ENCODE data around the gene SENP3.

Gene SENP3

DNA sequence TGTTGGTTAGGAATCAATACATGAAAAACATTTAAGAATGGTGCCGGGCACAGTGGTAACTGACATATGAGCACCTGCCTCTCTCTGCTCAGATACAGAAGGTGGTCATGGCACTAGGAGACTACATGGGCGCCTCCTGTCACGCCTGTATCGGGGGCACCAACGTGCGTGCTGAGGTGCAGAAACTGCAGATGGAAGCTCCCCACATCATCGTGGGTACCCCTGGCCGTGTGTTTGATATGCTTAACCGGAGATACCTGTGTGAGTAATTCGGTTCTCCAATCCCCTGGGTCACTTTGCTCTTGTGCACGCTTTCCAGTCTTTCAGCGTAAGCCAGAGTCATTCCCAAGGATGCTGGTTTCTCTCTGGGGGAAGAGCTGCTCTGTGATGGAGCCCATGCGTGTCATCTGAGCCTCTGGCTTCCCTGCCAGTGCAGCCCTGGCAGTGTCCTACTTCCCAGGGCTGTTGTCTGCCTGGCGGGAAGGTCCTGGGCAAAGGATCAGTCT lies 14.8 kb downstream of the SENP3 start:
- Histone ChIP-seq H3K4me3 (no peak overlapping the region), H3K27ac (no peak overlapping the region)
- no peak for DNase-seq (ENCODE audit: low spot score)
- TF ChIP-seq, protein P1, sequence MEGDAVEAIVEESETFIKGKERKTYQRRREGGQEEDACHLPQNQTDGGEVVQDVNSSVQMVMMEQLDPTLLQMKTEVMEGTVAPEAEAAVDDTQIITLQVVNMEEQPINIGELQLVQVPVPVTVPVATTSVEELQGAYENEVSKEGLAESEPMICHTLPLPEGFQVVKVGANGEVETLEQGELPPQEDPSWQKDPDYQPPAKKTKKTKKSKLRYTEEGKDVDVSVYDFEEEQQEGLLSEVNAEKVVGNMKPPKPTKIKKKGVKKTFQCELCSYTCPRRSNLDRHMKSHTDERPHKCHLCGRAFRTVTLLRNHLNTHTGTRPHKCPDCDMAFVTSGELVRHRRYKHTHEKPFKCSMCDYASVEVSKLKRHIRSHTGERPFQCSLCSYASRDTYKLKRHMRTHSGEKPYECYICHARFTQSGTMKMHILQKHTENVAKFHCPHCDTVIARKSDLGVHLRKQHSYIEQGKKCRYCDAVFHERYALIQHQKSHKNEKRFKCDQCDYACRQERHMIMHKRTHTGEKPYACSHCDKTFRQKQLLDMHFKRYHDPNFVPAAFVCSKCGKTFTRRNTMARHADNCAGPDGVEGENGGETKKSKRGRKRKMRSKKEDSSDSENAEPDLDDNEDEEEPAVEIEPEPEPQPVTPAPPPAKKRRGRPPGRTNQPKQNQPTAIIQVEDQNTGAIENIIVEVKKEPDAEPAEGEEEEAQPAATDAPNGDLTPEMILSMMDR (IDR thresholded peaks at IDR 0.05) = no peak

DNA sequence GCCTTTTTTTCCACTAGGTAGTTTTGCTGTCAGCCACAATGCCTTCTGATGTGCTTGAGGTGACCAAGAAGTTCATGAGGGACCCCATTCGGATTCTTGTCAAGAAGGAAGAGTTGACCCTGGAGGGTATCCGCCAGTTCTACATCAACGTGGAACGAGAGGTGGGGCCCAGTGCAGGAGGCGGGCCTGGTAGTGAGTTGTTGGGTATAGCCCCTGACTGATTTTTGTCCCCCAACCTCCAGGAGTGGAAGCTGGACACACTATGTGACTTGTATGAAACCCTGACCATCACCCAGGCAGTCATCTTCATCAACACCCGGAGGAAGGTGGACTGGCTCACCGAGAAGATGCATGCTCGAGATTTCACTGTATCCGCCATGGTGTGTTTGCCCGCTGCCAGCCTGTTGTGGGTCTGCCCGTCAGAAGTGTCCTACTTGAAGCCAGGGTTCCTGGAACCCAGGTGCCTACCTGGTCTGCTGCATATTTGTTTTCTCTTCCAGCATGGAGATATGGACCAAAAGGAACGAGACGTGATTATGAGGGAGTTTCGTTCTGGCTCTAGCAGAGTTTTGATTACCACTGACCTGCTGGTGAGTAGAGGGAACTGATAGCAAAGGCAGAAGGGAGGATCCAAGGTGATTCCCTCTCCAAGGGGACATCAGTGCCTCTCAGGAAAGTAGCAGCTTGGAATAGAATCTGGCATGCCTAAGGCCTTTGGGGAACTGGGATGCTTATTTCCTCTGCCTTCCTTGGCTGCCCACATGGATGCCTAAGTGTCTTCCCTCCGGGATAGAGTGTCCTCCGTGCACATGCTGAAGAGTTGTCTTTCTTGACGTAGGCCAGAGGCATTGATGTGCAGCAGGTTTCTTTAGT lies 15.8 kb downstream of the SENP3 start:
- peak overlapping the region; percentile 16 to 41 for H3K27ac ChIP-seq
- no peak for DNase-seq (ENCODE audit: low spot score)
- TF ChIP-seq, protein P1 (IDR thresholded peaks at IDR 0.05) = no peak
- H3K4me3 ChIP-seq = no peak overlapping the region

DNA sequence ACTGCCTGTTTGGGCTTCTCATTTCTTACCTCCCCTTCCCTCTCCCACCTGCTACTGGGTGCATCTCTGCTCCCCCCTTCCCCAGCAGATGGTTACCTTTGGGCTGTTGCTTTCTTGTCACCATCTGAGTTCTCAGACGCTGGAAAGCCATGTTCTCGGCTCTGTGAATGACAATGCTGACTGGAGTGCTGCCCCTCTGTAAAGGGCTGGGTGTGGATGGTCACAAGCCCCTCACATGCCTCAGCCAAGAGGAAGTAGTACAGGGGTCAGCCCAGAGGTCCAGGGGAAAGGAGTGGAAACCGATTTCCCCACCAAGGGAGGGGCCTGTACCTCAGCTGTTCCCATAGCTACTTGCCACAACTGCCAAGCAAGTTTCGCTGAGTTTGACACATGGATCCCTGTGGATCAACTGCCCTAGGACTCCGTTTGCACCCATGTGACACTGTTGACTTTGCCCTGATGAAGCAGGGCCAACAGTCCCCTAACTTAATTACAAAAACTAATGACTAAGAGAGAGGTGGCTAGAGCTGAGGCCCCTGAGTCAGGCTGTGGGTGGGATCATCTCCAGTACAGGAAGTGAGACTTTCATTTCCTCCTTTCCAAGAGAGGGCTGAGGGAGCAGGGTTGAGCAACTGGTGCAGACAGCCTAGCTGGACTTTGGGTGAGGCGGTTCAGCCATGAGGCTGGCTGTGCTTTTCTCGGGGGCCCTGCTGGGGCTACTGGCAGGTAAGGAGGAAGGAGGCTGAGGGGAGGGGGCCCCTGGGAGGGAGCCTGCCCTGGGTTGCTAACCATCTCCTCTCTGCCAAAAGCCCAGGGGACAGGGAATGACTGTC lies 17.5 kb downstream of the SENP3 start, which contains the start of gene CD68:
Gene CD68, plus strand, starts transcription at position 638 of the 833 bp plus-strand sequence. Its CDS starts 40 bp downstream, at position 678.
- DNase-seq (ENCODE audit: low spot score) = no peak
- Histone ChIP-seq H3K4me3 (peak within 1 kb of the TSS; percentile 84), H3K27ac (peak within 1 kb of the TSS; percentile 85 to 97)
- TF ChIP-seq, protein P1 (IDR thresholded peaks at IDR 0.05) = no peak

DNA sequence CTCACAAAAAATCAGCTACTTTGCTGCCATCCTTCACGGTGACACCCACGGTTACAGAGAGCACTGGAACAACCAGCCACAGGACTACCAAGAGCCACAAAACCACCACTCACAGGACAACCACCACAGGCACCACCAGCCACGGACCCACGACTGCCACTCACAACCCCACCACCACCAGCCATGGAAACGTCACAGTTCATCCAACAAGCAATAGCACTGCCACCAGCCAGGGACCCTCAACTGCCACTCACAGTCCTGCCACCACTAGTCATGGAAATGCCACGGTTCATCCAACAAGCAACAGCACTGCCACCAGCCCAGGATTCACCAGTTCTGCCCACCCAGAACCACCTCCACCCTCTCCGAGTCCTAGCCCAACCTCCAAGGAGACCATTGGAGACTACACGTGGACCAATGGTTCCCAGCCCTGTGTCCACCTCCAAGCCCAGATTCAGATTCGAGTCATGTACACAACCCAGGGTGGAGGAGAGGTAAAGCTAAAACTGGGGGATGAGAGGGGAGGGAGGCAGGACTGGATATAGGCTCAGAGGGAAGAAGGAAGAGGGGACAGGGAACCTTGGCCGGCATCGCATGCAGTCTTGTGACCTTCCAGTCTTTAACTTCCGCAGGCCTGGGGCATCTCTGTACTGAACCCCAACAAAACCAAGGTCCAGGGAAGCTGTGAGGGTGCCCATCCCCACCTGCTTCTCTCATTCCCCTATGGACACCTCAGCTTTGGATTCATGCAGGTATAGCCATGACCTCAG lies 18.3 kb downstream of the SENP3 start:
- TF ChIP-seq, protein P1 (IDR thresholded peaks at IDR 0.05) = no peak
- Histone ChIP-seq H3K27ac (peak overlapping the region; percentile 85 to 97), H3K4me3 (peak overlapping the region; percentile 84)
- DNase-seq (ENCODE audit: low spot score) = no peak

DNA sequence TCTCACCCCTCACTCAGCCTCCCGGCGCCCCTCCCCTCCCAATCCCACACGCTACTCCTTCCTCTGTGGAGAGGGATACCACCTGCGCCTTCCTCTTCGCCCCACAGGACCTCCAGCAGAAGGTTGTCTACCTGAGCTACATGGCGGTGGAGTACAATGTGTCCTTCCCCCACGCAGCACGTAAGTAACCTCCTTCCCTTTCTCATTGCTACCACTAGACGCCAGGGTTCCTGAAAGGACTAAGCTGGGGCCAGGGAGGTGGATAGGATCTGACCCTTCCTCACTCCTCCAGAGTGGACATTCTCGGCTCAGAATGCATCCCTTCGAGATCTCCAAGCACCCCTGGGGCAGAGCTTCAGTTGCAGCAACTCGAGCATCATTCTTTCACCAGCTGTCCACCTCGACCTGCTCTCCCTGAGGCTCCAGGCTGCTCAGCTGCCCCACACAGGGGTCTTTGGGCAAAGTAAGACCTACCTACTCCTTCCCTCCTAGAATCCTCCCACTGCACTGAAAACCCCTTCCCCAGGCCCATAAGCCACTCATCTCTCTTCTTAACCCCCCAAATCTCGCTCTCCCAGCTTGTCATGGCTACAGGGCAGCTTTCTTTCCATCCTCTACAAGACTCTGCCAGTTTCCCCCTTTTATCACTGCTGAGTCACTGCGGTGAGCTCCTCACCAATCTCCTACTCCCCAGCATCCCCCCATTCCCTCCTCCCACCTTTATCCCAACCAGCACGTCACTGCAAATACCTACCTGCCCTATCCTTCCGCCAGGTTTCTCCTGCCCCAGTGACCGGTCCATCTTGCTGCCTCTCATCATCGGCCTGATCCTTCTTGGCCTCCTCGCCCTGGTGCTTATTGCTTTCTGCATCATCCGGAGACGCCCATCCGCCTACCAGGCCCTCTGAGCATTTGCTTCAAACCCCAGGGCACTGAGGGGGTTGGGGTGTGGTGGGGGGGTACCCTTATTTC lies 19.2 kb downstream of the SENP3 start:
- no peak for DNase-seq (ENCODE audit: low spot score)
- TF ChIP-seq, protein P1 (IDR thresholded peaks at IDR 0.05) = no peak
- Histone ChIP-seq H3K27ac (peak overlapping the region; percentile 87 to 97), H3K4me3 (peak overlapping the region; percentile 84)

Measured in coronary artery (tissue), 2 donors.